K562 (cell line): ENCODE measurements around the gene GAB2.

Experiments
- ARHGAP35 ChIP-seq: fragments of 450-650 bp; IDR thresholded peaks from 2 replicates; pipeline ENCODE4 v1.6.1; 2018; ENCODE audit not compliant: partially characterized antibody
- ATF7 ChIP-seq: fragments of 450-650 bp; IDR thresholded peaks from 2 replicates; pipeline ENCODE4 v1.7.1; 2014; ENCODE audit warnings: mild to moderate bottlenecking, moderate library complexity
- CBX8 ChIP-seq: fragments of 200-600 bp; sonication (generic); IDR thresholded peaks from 2 replicates; pipeline ENCODE4 v1.6.1; 2012; ENCODE audit warnings: borderline replicate concordance, mixed run types, low read depth, mild to moderate bottlenecking, moderate library complexity, mixed read lengths, low read length, control low read depth, inconsistent platforms; ENCODE audit not compliant: poor library complexity, severe bottlenecking; ENCODE audit errors: extremely low read depth
- CC2D1A ChIP-seq: fragments of 450-650 bp; IDR thresholded peaks from 2 replicates; pipeline ENCODE4 v1.6.1; 2017; ENCODE audit warnings: mild to moderate bottlenecking
- CCNT2 ChIP-seq: IDR thresholded peaks from 2 replicates; pipeline ENCODE4 v1.6.1; 2011; ENCODE audit warnings: borderline replicate concordance, low read depth, mild to moderate bottlenecking, moderate library complexity, mixed read lengths, low read length; ENCODE audit not compliant: insufficient read length; ENCODE audit errors: extremely low read depth
- CHCHD3 ChIP-seq: fragments of 250-450 bp; sonication (Bioruptor Pico); IDR thresholded peaks from 2 replicates; pipeline ENCODE4 v2.1.2; 2022; ENCODE audit warnings: mild to moderate bottlenecking
- CHD2 ChIP-seq: IDR thresholded peaks from 2 replicates; pipeline ENCODE4 v1.6.1; 2011; ENCODE audit warnings: low read depth, low read length
- CTCF ChIP-seq, 3 experiments: IDR thresholded peaks in 2 of 3; conservative IDR thresholded peaks in 1 of 3; 2 replicates each; pipeline ENCODE4 v1.5.1; 2011 to 2012; ENCODE audit warnings: low read length in 3 of 3, mild to moderate bottlenecking in 3 of 3, control low read depth in 2 of 3, improper control_type of control experiment in 1 of 3, inconsistent platforms in 1 of 3, low read depth in 1 of 3, mixed read lengths in 1 of 3, moderate library complexity in 1 of 3; ENCODE audit not compliant: insufficient read depth in 2 of 3
- MITF ChIP-seq: IDR thresholded peaks from 2 replicates; pipeline ENCODE4 v1.6.1; 2014; ENCODE audit warnings: antibody characterized with exemption
- SIN3A ChIP-seq, 2 experiments: fragments of 150-350 bp in 1 of 2; IDR thresholded peaks; 2 replicates each; pipeline ENCODE4 v1.6.1; 2011 to 2016; ENCODE audit warnings: borderline replicate concordance in 2 of 2, low read depth in 2 of 2, low read length in 2 of 2, mild to moderate bottlenecking in 2 of 2, moderate library complexity in 2 of 2; ENCODE audit not compliant: control insufficient read depth in 1 of 2
- TAF1 ChIP-seq: IDR thresholded peaks from 2 replicates; pipeline ENCODE4 v1.6.1; 2011; ENCODE audit warnings: mild to moderate bottlenecking, low read length, moderate library complexity; ENCODE audit not compliant: insufficient read depth, control insufficient read depth, severe bottlenecking; ENCODE audit errors: extremely low read depth
- ZBTB11 ChIP-seq, 3 experiments: fragments of 200-800 bp in 1 of 3; fragments of 250-450 bp in 1 of 3; fragments of 450-650 bp in 1 of 3; sonication (Bioruptor Pico) in 1 of 3; sonication (Bioruptor generic) in 1 of 3; formaldehyde crosslinking in 1 of 3; IDR thresholded peaks; 2 replicates each; pipeline versions ENCODE4 v1.6.1 to v1.8.0; 2016 to 2022; ENCODE audit warnings: mild to moderate bottlenecking in 2 of 3, missing genetic modification characterization in 2 of 3, missing compliant biosample characterization in 1 of 3, moderate library complexity in 1 of 3
- ZBTB43 ChIP-seq: sonication (generic); formaldehyde crosslinking; IDR thresholded peaks from 2 replicates; pipeline ENCODE4 v1.8.0; 2023; ENCODE audit warnings: mild to moderate bottlenecking, missing genetic modification reagents

- no peak for TF ChIP-seq MITF
- TF ChIP-seq CHCHD3 (CRISPR knock-in tag) = no peak
- no peak for TF ChIP-seq CBX8
- no peak for TF ChIP-seq CC2D1A
- no peak for TF ChIP-seq SIN3A (IDR thresholded peaks at IDR 0.05; ENCODE audit: borderline replicate concordance in 2 of 2, control insufficient read depth in 1 of 2, low read depth in 2 of 2, low read length in 2 of 2)
- TF ChIP-seq CCNT2 = no peak
- TF ChIP-seq CTCF (IDR thresholded peaks at IDR 0.05 in 2 of 3, conservative IDR thresholded peaks at IDR 0.05 in 1 of 3; ENCODE audit: insufficient read depth in 2 of 3, low read depth in 1 of 3, low read length in 3 of 3) = no peak
- TF ChIP-seq CHD2 = no peak
- no peak for TF ChIP-seq TAF1
- no peak for TF ChIP-seq ZBTB11 (CRISPR knock-in tag; IDR thresholded peaks at IDR 0.05)
- peak; percentile 43; the same call in 1 of the 2 replicates for TF ChIP-seq ATF7
- no peak for TF ChIP-seq ZBTB43
- no peak for TF ChIP-seq ARHGAP35
Measured at GRCh38 chr11:78359921-78360320, 57.7 kb downstream of the GAB2 start.
